SIG-M5 (cell line): ENCODE results near the gene MATK.

Source experiments
- DNase-seq: peaks from one replicate; lab custom pipeline; 2025; lab: John Stamatoyannopoulos, UW

MATK gene, protein sequence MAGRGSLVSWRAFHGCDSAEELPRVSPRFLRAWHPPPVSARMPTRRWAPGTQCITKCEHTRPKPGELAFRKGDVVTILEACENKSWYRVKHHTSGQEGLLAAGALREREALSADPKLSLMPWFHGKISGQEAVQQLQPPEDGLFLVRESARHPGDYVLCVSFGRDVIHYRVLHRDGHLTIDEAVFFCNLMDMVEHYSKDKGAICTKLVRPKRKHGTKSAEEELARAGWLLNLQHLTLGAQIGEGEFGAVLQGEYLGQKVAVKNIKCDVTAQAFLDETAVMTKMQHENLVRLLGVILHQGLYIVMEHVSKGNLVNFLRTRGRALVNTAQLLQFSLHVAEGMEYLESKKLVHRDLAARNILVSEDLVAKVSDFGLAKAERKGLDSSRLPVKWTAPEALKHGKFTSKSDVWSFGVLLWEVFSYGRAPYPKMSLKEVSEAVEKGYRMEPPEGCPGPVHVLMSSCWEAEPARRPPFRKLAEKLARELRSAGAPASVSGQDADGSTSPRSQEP

DNA sequence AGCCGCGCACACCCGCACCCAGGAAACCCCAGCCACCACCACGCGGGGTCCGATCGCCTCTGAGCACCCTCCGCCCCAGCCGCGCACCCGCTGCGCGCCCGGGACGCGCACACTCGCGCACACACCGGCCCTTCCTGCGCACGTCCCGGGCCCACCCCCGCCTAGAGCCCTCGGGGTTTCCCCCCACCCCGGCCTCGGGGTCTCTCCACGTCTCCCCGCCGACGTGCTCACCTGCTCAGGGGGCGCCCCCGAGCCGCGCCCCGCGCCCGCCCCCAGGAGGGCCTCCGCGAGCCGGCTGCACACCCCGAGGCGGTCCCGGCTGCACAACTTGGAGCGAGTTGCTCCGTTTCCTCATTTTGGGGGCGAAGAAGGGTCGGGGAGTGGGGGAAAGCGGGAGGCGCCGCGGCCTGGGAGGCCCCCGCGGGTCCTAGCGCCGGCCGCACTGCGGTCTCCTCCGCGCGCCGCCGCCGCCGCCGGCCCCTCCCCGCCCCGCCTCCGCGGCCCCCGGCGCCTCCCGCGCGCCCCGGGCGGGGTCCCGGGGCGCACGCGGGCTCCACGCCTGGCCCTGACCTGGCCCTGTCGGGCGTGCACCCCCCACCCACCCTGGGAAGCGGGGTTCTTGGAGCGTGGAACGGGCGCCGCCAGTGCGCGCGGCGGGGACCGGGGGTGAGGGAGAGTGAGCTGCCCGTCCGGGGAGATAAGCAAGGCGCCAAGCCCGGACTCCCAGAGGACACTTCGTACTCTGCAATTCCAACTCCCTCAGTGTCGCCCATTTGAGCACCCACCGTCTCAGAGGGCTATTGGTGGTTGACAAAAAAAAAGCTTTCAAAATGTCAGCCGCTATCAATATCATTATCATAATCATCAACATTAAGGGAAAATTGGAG is at the start of gene MATK:
Gene MATK, minus strand, starts transcription at position 444 of the 887 bp plus-strand sequence. CDS start 1,246 bp downstream, outside the sequence.
- no peak for DNase-seq

DNA sequence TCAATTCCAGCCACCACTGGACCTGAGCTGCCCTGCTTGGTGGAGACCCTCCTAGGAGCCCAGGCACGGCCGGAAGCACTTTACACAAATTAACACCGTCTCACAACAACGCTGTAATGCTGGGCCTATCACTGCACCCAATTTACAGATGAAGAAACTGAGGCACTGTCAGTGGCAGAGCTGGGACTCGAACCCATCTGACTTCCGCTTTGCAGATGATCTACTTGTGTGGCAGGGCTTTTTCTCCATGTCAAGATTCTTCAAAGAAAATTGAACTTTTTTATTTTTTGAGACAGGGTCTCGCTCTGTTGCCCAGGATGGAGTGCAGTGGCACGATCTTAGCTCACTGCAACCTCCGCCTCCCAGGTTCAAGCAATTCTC is 48.9 kb upstream of the MATK start:
- no peak for DNase-seq

DNA sequence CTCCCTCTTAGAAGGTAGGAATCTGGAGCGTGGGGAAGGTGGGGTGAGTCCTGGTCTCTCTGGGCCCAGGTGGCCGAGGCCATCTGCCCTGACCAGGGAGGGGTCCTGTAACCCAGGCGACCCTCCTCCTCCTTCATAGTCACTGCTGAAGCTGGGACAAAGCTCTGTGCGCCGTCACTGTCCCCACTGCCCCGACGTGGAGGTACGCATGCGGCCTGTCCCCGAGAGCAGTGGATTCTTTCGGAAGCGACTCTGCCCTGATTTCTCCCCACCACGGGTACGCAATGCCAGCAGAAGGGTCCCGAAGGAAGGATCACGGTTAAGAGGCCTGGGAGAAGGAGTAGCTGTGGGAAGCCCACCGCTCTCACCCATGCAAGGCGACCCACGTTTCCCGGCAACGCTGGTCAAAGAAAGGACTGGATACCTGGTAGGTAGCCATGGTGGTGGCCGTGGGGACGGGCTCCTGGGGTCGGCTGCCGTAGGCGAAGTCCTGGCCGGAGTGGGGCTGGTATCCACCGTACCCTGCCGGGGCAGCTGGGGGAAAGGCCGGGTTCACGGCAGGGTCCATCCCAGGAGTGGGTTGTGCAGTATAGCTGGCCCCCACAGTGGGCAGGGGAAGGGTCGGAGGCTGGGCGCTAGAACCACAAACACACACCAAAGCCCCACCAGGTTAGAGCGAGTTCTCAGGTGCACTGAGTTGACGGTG is 48.3 kb upstream of the MATK start:
- no peak for DNase-seq

- DNase-seq, result no peak
Measured at GRCh38 chr19:3833578-3834348, 47.6 kb upstream of the MATK start.

- DNase-seq, result no peak
Measured at GRCh38 chr19:3832001-3832400, 45.8 kb upstream of the MATK start.

DNA sequence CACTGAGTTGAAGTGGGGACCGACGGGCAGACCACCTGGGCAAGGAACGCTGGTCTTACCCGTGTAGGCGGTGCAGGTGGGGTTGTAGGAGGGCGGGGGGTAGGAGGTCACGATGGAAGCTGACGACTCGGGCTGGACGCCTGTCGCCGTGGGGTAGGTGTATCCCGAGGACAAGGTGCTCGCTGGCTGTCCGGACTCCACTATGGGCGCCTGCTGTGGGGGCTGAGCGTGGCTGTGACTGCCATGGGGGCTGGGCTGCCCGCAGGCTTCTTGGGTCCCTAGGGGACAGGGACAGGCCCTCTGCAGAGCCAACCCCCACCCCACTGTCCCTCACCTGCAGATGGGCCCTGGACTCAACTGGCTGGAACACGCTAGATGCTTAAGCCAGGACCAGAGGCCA is 45.4 kb upstream of the MATK start:
- no peak for DNase-seq

- no peak for DNase-seq
Measured at GRCh38 chr19:3830621-3831589, 44.7 kb upstream of the MATK start.

DNA sequence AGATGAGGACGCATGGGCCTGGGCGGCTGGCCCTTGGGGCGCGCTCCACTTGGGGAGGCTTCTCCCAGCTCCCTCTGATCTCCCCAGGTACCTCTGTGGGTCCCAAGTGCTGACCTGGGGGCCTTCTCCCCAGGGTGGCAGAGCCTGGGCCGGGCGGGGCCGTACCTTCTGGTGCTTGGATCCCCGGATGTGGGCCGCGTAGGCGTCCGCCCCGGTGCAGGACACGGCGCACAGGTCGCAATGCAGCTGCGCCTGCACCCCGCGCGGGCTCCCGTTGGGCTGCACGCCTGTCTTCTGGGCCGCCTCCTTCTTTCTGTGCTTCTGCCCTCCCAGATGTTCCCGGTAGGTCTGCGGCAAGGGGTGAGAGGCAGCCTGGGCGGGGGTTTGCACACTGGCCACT is 41.1 kb upstream of the MATK start:
- no peak for DNase-seq

DNA sequence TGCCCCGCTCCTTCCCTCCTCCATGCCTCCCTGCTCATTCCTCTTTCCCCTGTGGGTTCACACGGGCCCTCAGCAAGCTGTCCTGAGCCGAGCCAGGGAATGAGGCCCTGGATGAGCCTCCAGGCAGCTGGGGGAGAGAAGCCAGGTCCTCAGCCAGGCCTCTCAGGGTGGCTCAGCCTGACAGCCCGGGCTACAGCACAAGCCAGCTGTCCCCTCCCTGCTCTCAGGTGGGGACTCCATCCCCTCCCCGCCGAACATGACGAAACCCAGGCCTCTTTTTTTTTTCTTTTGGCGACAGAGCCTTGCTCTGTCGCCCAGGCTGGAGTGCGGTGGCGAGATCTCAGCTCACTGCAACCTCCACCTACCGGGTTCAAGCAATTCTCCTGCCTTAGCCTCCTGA is 40.0 kb upstream of the MATK start:
- no peak for DNase-seq

GRCh38 chr19:3825286-3825956 is 39.2 kb upstream of the MATK start:
- no peak for DNase-seq

DNA sequence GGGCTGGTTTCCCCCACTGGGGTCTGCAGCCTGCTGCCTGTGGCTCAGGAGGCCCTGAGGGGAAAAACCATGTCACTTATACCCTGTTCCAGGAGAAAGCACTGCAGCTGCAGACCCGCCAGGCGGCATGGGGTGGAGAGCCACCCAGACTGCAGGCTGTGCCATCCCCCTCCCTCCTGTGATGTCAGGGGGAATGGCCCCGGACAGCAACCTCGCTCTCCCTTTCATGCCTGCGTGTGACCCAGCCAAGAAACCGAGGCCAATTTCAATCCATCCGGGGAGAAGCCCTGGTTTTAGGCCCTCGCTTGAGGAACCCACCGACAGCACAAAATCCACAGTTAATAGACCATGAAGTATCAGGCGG is 37.2 kb upstream of the MATK start:
- DNase-seq, result no peak

- no peak for DNase-seq
Measured at GRCh38 chr19:3822683-3823349, 36.6 kb upstream of the MATK start.

DNA sequence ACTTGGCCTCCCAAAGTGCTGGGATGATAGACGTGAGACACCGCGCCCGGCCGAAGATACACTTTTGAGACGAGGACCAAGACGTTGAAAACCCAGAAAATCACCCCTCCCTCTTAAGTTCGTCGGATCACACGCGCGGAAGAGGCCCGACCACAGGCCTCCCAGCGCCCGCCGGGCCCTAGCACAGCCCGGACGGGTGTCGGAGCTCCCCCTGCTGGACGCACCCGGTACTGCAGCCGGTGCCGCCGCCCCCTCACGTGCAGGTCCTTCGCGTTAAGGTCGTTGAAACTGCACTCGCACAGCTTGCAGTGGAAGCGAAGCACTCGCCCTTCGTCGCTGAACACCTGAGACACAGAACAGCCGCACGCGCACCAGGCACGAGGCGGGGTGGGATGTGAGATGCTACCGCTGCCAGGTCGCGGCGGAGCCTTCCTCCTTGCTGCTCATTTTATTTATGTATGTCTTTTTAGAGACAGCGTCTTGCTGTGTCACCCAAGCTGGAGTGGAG is 35.7 kb upstream of the MATK start:
- DNase-seq, result no peak

DNA sequence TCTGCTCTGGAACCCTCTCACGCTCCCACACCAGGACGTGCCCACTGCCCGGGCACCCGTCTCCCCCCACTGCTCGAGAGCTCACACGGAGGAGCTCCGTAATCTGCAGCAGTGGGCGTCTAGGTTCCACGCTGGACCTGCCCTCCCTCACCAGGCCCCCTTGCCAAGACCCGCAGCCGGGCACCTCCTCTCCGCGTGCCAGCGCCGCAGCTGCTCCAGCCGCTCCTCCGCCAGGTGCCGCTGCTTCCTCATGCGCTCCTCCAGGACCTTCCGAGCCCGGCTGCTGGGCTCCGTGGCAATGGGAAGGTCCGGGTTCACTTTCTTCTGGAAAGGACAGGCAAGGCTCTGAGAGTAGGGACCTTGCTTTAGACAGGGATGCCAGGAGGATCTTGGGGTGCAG is 35.0 kb upstream of the MATK start:
- no peak for DNase-seq

DNA sequence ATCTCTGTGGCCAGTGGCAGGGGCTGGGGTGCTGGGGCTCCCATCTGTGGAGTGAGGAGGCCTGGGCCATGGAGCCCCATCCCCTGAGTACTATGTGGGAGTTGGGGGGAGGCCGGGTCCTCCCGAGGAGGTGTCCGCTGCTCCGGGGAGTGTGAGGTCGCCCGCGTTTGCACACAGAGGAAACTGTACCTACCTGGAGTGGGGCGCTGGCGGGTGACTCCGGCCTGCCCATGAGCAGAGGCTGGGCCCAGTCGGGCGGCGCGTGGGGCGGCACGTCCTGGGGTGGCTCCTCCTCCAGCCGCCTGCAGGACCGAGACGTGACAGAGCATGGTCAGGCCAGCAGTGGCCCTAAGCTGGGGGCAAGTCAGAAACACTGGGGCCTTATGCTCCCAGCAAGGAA is 33.8 kb upstream of the MATK start:
- DNase-seq, result no peak

DNA sequence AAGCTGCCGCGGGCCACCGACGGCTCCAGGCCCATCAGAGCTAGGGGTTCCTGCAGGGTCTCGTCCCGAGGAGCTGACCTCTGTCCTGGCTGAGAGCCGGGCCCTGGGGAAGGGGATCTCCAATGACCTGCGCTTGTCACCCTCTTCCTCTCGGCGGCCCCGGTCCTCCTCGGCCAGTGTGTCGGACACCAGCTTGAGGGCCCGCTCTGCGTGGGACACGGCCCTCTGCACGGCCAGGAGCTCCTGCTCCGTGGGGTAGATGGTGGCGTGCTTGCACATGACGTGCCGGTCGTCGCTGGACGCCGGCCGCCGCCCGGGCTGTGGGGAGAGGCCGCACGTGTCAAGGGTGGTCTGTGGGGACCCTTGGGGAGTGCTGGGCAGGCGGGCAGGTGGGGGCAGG is 32.7 kb upstream of the MATK start:
- no peak for DNase-seq

DNA sequence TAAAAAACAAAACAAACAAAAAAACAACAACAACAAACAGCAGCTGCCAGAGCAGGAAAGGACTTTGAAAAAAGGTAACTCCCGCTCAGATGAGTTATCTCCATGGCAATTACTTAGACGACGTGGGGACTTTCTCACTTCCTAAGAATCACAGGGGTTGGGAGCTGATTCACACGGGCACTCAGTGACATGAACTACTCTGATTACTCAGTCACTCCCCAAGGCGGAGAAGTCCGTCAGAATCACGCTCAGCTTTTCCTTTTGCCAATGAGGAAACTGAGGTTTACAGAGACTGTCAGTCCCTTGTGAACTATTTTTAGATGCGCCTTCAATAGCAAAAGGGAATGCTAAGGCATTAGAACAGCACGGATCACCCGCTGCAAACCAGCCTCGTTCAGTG is 32.3 kb upstream of the MATK start:
- no peak for DNase-seq

- no peak for DNase-seq
Measured at GRCh38 chr19:3817761-3818160, 31.6 kb upstream of the MATK start.

DNA sequence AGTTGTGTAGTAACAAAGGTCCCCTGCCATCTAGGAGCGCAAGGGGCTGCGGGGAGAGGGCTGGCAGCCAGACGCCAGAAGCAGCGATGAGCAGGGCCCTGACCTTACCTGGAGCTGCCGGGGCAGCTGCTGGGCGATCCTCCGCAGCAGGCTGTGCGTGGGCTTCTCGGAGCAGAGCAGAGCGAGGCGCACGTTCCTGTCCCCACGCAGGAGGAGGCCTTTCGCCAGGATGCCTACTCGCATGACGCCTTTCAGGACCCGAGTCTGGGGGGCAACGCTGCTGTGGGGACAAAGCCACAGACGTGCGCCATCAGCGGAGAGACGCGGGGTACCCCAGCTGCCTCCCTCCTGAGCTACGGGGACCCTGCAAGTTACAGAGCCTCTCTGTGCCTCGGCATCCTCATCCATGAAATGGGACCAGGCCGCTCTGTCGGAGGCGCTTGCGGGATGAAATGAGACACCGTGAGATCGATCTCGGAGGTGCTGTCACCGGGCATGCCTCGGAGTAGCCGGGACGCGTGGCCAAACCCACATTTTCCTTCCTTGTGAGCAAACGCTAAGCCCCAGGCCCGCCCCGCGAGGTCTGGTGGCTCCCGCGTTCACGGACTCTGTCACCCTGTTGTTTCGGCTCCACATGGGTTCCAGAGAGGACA is 30.5 kb upstream of the MATK start:
- no peak for DNase-seq
